ENCODE results near the gene ANKS3. TPM values are rescaled to one million over a fixed set of nuclear protein-coding genes. Genes with fewer than 3 reads are reported as not detected.

The ANKS3 gene
- total and polyA plus RNA-seq, 10 of the 15 experiments (the other 5 are each of a cell fraction or from before 2014, with no cell fraction given), result 0.29 to 14.2 (median 8.5) TPM

DNA sequence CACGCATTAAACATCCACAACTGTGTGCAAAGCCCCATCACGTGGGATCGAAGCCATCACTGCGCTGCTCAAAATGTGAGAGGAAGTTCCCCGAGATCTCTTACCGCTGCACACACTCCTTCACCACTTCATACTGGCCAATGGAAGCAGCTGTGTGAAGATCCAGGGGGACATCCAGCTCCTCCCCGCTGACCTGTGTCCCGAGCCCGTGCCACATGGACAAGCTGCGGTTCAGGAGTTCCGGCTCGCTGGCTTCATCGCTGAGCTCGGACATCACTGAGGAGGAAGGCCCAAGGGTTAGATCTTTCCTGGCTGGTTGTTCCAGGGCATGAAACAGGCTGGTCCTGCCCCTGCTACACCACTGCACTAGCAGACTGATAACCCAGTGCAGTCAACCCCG, 4.2 kb downstream of the ANKS3 start:
- intact Hi-C loops (cut with micrococcal nuclease; ENCODE audit: unreplicated experiment), result no loop called here
- Histone ChIP-seq H3K79me2 (ENCODE audit: control insufficient read depth, insufficient read depth, low read length) (peaks cover 13% of the 10 kb centered on the region), H3K4me2 (ENCODE audit: control insufficient read depth, insufficient read depth) (no peak overlapping the region), H3K4me1 (ENCODE audit: control insufficient read depth, insufficient read depth, low read length) (no peaks in the 10 kb centered on the region), H2AFZ (ENCODE audit: control insufficient read depth, low read depth, low read length) (no peak overlapping the region), H3K27ac (ENCODE audit: control insufficient read depth, insufficient read depth) (no peak overlapping the region), H3K9ac (ENCODE audit: control insufficient read depth, insufficient read depth, low read length) (no peak overlapping the region), H3K27me3 (replicated peaks in 1 of 2; ENCODE audit: control insufficient read depth in 2 of 2, insufficient read depth in 2 of 2, low read length in 1 of 2) (no peaks in the 10 kb centered on the region), H3K36me3 (ENCODE audit: control insufficient read depth in 2 of 2, insufficient read depth in 2 of 2, low read length in 1 of 2) (peaks cover 0 to 2% of the 10 kb centered on the region in 2 experiments; a peak in 3 of 4 replicates), H4K20me1 (ENCODE audit: control insufficient read depth, insufficient read depth) (no peaks in the 10 kb centered on the region), H3K9me3 (replicated peaks; ENCODE audit: control insufficient read depth, insufficient read depth, low read length) (no peaks in the 10 kb centered on the region), H3K4me3 (no peak overlapping the region)
- FAIRE-seq, result no peak
- no peak for DNase-seq (ENCODE audit: low read depth, low spot score)
- no TSS peak for BruUV-seq (replicated peaks)
- CTCF ChIA-PET, result no interaction called here
- SMC1A ChIA-PET (ENCODE audit: uncharacterized antibody, unreplicated experiment), result no interaction called here
- no peak for ATAC-seq
- POLR2A ChIA-PET, result no interaction called here
- in situ Hi-C loops (cut with MboI), result no loop called here
- WGBS (ENCODE audit: insufficient coverage, insufficient replicate concordance, low lambda C conversion rate, missing lambda C conversion rate), result 92% methylated on average over 15 of the region's 15 CpGs
- RAD21 ChIA-PET (ENCODE audit: unreplicated experiment), result no interaction called here
- TF ChIP-seq, protein P1, sequence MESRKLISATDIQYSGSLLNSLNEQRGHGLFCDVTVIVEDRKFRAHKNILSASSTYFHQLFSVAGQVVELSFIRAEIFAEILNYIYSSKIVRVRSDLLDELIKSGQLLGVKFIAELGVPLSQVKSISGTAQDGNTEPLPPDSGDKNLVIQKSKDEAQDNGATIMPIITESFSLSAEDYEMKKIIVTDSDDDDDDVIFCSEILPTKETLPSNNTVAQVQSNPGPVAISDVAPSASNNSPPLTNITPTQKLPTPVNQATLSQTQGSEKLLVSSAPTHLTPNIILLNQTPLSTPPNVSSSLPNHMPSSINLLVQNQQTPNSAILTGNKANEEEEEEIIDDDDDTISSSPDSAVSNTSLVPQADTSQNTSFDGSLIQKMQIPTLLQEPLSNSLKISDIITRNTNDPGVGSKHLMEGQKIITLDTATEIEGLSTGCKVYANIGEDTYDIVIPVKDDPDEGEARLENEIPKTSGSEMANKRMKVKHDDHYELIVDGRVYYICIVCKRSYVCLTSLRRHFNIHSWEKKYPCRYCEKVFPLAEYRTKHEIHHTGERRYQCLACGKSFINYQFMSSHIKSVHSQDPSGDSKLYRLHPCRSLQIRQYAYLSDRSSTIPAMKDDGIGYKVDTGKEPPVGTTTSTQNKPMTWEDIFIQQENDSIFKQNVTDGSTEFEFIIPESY (IDR thresholded peaks at IDR 0.05), result no peak
- TF ChIP-seq MTA2 (IDR thresholded peaks at IDR 0.05; ENCODE audit: low read depth) (no peak), ZNF217 (IDR thresholded peaks at IDR 0.05) (no peak), MEF2A (IDR thresholded peaks at IDR 0.05; ENCODE audit: insufficient read depth, low read depth, low read length) (no peak), NBN (IDR thresholded peaks at IDR 0.05) (no peak), SP1 (IDR thresholded peaks at IDR 0.05; ENCODE audit: low read depth, low read length) (no peak), TAF1 (IDR thresholded peaks at IDR 0.05; ENCODE audit: borderline replicate concordance, low read depth, low read length) (no peak), CHD1 (IDR thresholded peaks at IDR 0.05; ENCODE audit: low read depth, low read length) (no peak), JUND (IDR thresholded peaks at IDR 0.05; ENCODE audit: low read depth, low read length) (no peak), POLR2A (IDR thresholded peaks at IDR 0.05; ENCODE audit: low read depth, low read length) (no peak), MTA3 (IDR thresholded peaks at IDR 0.05; ENCODE audit: borderline replicate concordance, low read length) (no peak)
- TF ChIP-seq, protein P2, sequence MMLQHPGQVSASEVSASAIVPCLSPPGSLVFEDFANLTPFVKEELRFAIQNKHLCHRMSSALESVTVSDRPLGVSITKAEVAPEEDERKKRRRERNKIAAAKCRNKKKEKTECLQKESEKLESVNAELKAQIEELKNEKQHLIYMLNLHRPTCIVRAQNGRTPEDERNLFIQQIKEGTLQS (IDR thresholded peaks at IDR 0.05; ENCODE audit: borderline replicate concordance, extremely low read depth, low read depth, low read length), result no peak
- TF ChIP-seq, protein P3, sequence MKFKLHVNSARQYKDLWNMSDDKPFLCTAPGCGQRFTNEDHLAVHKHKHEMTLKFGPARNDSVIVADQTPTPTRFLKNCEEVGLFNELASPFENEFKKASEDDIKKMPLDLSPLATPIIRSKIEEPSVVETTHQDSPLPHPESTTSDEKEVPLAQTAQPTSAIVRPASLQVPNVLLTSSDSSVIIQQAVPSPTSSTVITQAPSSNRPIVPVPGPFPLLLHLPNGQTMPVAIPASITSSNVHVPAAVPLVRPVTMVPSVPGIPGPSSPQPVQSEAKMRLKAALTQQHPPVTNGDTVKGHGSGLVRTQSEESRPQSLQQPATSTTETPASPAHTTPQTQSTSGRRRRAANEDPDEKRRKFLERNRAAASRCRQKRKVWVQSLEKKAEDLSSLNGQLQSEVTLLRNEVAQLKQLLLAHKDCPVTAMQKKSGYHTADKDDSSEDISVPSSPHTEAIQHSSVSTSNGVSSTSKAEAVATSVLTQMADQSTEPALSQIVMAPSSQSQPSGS (IDR thresholded peaks at IDR 0.05; ENCODE audit: low read length), result no peak
- TF ChIP-seq, protein P4, sequence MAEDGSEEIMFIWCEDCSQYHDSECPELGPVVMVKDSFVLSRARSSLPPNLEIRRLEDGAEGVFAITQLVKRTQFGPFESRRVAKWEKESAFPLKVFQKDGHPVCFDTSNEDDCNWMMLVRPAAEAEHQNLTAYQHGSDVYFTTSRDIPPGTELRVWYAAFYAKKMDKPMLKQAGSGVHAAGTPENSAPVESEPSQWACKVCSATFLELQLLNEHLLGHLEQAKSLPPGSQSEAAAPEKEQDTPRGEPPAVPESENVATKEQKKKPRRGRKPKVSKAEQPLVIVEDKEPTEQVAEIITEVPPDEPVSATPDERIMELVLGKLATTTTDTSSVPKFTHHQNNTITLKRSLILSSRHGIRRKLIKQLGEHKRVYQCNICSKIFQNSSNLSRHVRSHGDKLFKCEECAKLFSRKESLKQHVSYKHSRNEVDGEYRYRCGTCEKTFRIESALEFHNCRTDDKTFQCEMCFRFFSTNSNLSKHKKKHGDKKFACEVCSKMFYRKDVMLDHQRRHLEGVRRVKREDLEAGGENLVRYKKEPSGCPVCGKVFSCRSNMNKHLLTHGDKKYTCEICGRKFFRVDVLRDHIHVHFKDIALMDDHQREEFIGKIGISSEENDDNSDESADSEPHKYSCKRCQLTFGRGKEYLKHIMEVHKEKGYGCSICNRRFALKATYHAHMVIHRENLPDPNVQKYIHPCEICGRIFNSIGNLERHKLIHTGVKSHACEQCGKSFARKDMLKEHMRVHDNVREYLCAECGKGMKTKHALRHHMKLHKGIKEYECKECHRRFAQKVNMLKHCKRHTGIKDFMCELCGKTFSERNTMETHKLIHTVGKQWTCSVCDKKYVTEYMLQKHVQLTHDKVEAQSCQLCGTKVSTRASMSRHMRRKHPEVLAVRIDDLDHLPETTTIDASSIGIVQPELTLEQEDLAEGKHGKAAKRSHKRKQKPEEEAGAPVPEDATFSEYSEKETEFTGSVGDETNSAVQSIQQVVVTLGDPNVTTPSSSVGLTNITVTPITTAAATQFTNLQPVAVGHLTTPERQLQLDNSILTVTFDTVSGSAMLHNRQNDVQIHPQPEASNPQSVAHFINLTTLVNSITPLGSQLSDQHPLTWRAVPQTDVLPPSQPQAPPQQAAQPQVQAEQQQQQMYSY (CRISPR knock-in tag; IDR thresholded peaks at IDR 0.05), result no peak
- TF ChIP-seq, protein P5, sequence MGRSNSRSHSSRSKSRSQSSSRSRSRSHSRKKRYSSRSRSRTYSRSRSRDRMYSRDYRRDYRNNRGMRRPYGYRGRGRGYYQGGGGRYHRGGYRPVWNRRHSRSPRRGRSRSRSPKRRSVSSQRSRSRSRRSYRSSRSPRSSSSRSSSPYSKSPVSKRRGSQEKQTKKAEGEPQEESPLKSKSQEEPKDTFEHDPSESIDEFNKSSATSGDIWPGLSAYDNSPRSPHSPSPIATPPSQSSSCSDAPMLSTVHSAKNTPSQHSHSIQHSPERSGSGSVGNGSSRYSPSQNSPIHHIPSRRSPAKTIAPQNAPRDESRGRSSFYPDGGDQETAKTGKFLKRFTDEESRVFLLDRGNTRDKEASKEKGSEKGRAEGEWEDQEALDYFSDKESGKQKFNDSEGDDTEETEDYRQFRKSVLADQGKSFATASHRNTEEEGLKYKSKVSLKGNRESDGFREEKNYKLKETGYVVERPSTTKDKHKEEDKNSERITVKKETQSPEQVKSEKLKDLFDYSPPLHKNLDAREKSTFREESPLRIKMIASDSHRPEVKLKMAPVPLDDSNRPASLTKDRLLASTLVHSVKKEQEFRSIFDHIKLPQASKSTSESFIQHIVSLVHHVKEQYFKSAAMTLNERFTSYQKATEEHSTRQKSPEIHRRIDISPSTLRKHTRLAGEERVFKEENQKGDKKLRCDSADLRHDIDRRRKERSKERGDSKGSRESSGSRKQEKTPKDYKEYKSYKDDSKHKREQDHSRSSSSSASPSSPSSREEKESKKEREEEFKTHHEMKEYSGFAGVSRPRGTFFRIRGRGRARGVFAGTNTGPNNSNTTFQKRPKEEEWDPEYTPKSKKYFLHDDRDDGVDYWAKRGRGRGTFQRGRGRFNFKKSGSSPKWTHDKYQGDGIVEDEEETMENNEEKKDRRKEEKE (IDR thresholded peaks at IDR 0.05), result no peak
